Lung microvascular endothelial cell (primary cell): ENCODE data around the gene BPIFA2. TPM values are rescaled to one million over a fixed set of nuclear protein-coding genes. Genes with fewer than 3 reads are reported as not detected.

Source experiments
- DNase-seq, 2 donors: peaks; one replicate each; pipeline versions ENCODE4 v3.0.0 to v3.0.0-alpha.2; 2010; ENCODE audit warnings: low read depth in 2 of 2
- total RNA-seq: library from RNA; depleted of rRNA; stranded (reverse); fragments of >200 nt; gene quantifications from 2 replicates; pipeline ENCODE4 v1.2.1, GENCODE V29; 2014

Gene BPIFA2
- total RNA-seq, 1 donor from 2014 or later: not detected

DNA sequence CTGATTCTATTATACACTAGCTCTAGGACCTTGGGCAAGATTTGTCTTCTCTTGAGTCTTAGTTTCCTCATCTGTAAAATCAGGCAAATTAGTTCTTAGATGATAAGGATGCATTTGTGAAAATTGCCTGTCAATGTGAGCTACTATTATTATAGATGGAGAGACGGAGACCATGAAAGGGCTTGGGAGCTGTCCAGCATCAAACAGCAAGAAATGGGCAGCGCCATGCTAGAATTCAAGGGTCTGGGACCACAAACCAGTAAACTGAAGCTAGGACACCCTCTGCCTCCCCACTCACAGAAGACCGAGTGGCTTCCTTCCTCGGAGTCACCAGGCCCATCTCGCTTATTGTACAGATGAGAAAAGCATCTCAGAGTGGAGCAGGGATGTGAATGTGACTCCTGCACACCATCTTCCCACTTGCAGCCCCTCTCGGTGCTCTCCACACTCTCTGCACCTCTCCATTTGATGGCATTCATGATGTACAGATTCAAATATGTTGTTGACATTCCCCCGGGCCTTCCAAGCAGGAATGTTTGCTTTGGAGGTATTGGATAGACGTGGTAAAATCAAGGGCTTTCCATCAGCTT, 25.0 kb downstream of the BPIFA2 start:
- no peak for DNase-seq

GRCh38 chr20:33199026-33199425, 31.1 kb downstream of the BPIFA2 start:
- DNase-seq: no peak

GRCh38 chr20:33202451-33202850, 34.5 kb downstream of the BPIFA2 start:
- no peak for DNase-seq

DNA sequence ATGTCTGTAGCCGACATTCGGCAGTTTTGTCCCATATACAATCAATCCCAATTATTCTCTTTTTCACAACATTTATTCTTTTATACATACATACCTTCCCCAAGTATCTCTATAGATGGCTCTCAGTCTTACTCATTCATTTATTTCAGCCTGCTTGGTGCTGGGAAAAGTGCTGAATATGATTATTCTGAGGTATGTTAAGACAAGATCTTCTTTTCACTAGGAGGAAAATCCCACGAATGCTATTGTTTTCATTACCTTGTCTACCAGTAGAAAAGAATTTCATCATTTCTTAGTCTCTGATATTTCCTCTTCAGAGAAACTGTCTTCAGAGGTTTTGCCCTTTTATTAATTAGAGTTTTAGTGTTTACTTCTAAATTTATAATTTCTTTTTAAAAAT, 35.5 kb downstream of the BPIFA2 start:
- no peak for DNase-seq

- peak; percentile 67 to 79 for DNase-seq
These were observed 41.8 kb downstream of the BPIFA2 start for GRCh38 chr20:33209789-33210188.

DNA sequence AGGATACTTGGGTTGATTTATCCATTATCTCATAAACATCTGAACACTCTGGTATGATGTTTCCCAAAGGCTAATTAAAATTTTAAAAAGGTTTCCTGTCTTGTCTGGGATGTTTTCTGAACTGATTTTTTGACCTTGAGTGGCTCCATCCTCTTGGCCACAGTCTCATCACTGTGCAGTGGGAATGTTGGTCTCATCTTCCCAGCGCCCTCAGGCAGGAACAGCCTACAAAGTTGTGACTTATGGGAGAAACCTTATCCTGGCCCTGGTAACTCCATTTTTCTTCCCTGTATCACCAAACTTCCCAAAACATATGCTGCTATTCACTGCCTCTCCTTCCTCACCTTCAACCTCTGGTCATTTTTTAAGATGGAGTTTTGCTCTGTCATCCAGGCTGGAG, 42.4 kb downstream of the BPIFA2 start:
- DNase-seq: no peak

GRCh38 chr20:33211817-33212424, 44.0 kb downstream of the BPIFA2 start:
- peak; percentile 56 to 60 for DNase-seq

GRCh38 chr20:33217052-33217451, 49.1 kb downstream of the BPIFA2 start, which contains the start of gene BPIFA3:
Gene BPIFA3 (plus strand): TSS chr20:33217352. CDS start chr20:33217537, 185 bp downstream.
- no peak for DNase-seq

GRCh38 chr20:33224399-33224798, 56.4 kb downstream of the BPIFA2 start:
- DNase-seq: no peak

- no peak for DNase-seq
These were observed 61.9 kb downstream of the BPIFA2 start for GRCh38 chr20:33229843-33230242.

Other genes with a start within 250 kb of the BPIFA2 start
- not detected in 2 replicates for gene SUN5, start 163.7 kb upstream of the BPIFA2 start, total RNA-seq
- not detected in 2 replicates for gene BPIFB2, start 160.5 kb upstream of the BPIFA2 start, total RNA-seq
- not detected in 2 replicates for gene BPIFB6, start 136.5 kb upstream of the BPIFA2 start, total RNA-seq
- not detected in 2 replicates for gene BPIFB3, start 114.3 kb upstream of the BPIFA2 start, total RNA-seq
- gene BPIFB4, start 88.5 kb upstream of the BPIFA2 start, total RNA-seq: not detected in 2 replicates
- not detected in 2 replicates for gene BPIFA3, start 49.2 kb downstream of the BPIFA2 start, total RNA-seq
- gene BPIFA1, start 67.8 kb downstream of the BPIFA2 start, total RNA-seq: not detected in 2 replicates
- gene BPIFB1, start 115.1 kb downstream of the BPIFA2 start, total RNA-seq: not detected in 2 replicates
- 14.6 and 17.7 TPM in 2 replicates for gene CDK5RAP1, start 233.4 kb downstream of the BPIFA2 start, total RNA-seq